ENCODE results near the gene ETHE1. TPM values are rescaled to one million over a fixed set of nuclear protein-coding genes. Genes with fewer than 3 reads are reported as not detected.
A peak's percentile ranks its signal among the peaks of the same experiment; 100 is the strongest.

The ETHE1 gene
- total RNA-seq, 2 experiments from 2014 or later: 90.7 to 91.1 TPM

- H3K4me1 Mint-ChIP-seq: peaks cover 7% of the 10 kb centered on the region
- H3K27me3 Mint-ChIP-seq: no peaks in the 10 kb centered on the region
- no peaks in the 10 kb centered on the region for H3K36me3 Mint-ChIP-seq (ENCODE audit: low read depth)
- ChIA-PET POLR2A (interaction anchor here (1.0 to 1.2 kb wide), 2 partner anchors 16 to 24 kb away, joined by 3 to 4 read pairs; no protein-coding TSS in a partner anchor), CTCF (interaction anchor here (0.7 to 1.4 kb wide), 3 partner anchors 11 to 33 kb away, joined by 3 to 5 read pairs (median 3); no protein-coding TSS in a partner anchor)
- DNase-seq: no peak
- H3K4me3 Mint-ChIP-seq: no peak overlapping the region
- H3K9me3 Mint-ChIP-seq: no peaks in the 10 kb centered on the region
- H3K27ac Mint-ChIP-seq: no peak overlapping the region
These were observed 46.9 kb downstream of the ETHE1 start for GRCh38 chr19:43479961-43480561.

GRCh38 chr19:43479226-43479625, 47.8 kb downstream of the ETHE1 start:
- Mint-ChIP-seq H3K27me3 (no peaks in the 10 kb centered on the region), H3K9me3 (no peaks in the 10 kb centered on the region), H3K36me3 (ENCODE audit: low read depth) (no peaks in the 10 kb centered on the region), H3K27ac (no peak overlapping the region), H3K4me1 (peaks cover 8% of the 10 kb centered on the region), H3K4me3 (no peak overlapping the region)
- POLR2A ChIA-PET: interaction anchor here (1.0 kb wide), 1 partner anchor 15 kb away, joined by 4 read pairs; no protein-coding TSS in a partner anchor
- no peak for DNase-seq
- CTCF ChIA-PET: interaction anchor here (0.7 kb wide), 1 partner anchor 25 kb away, joined by 3 read pairs; no protein-coding TSS in a partner anchor

- H3K27ac Mint-ChIP-seq: no peak overlapping the region
- ChIA-PET CTCF (interaction anchor here (0.8 kb wide), 1 partner anchor 31 kb away, joined by 3 read pairs; no protein-coding TSS in a partner anchor), POLR2A (no interaction called here)
- DNase-seq: no peak
- no peak overlapping the region for H3K4me3 Mint-ChIP-seq
- H3K9me3 Mint-ChIP-seq: no peaks in the 10 kb centered on the region
- H3K36me3 Mint-ChIP-seq (ENCODE audit: low read depth): no peaks in the 10 kb centered on the region
- H3K4me1 Mint-ChIP-seq: peaks cover 10% of the 10 kb centered on the region
- no peaks in the 10 kb centered on the region for H3K27me3 Mint-ChIP-seq
These were observed 48.7 kb downstream of the ETHE1 start for GRCh38 chr19:43478323-43478722.

GRCh38 chr19:43476606-43477005, 50.4 kb downstream of the ETHE1 start:
- no peak overlapping the region for H3K27ac Mint-ChIP-seq
- peaks cover 10% of the 10 kb centered on the region for H3K4me1 Mint-ChIP-seq
- DNase-seq: no peak
- no peaks in the 10 kb centered on the region for H3K9me3 Mint-ChIP-seq
- no peaks in the 10 kb centered on the region for H3K36me3 Mint-ChIP-seq (ENCODE audit: low read depth)
- CTCF ChIA-PET: interaction anchor here (0.7 kb wide), 1 partner anchor 15 kb away, joined by 3 read pairs; no protein-coding TSS in a partner anchor
- no peak overlapping the region for H3K4me3 Mint-ChIP-seq
- H3K27me3 Mint-ChIP-seq: no peaks in the 10 kb centered on the region
- POLR2A ChIA-PET: no interaction called here

GRCh38 chr19:43474986-43475705, 51.9 kb downstream of the ETHE1 start:
- H3K9me3 Mint-ChIP-seq: no peaks in the 10 kb centered on the region
- no peak overlapping the region for H3K27ac Mint-ChIP-seq
- ChIA-PET POLR2A (interaction anchor here (1.5 to 1.6 kb wide), 2 partner anchors 12 to 49 kb away, joined by 3 to 8 read pairs; no protein-coding TSS in a partner anchor), CTCF (interaction anchor here (1.2 to 1.7 kb wide), 2 partner anchors 12 to 28 kb away, joined by 3 to 7 read pairs; no protein-coding TSS in a partner anchor)
- no peaks in the 10 kb centered on the region for H3K36me3 Mint-ChIP-seq (ENCODE audit: low read depth)
- H3K4me1 Mint-ChIP-seq: peaks cover 10% of the 10 kb centered on the region
- H3K27me3 Mint-ChIP-seq: no peaks in the 10 kb centered on the region
- DNase-seq: peak; percentile 91
- H3K4me3 Mint-ChIP-seq: peak overlapping the region; percentile 57

GRCh38 chr19:43474487-43474886, 52.5 kb downstream of the ETHE1 start:
- POLR2A ChIA-PET: interaction anchor here (0.9 to 1.6 kb wide), 3 partner anchors 11 to 50 kb away, joined by 3 to 8 read pairs (median 5); no protein-coding TSS in a partner anchor
- DNase-seq: no peak
- no peaks in the 10 kb centered on the region for H3K9me3 Mint-ChIP-seq
- peaks cover 12% of the 10 kb centered on the region for H3K4me1 Mint-ChIP-seq
- H3K36me3 Mint-ChIP-seq (ENCODE audit: low read depth): no peaks in the 10 kb centered on the region
- CTCF ChIA-PET: interaction anchor here (1.7 kb wide), 1 partner anchor 11 kb away, joined by 7 read pairs; no protein-coding TSS in a partner anchor
- no peak overlapping the region for H3K4me3 Mint-ChIP-seq
- no peaks in the 10 kb centered on the region for H3K27me3 Mint-ChIP-seq
- no peak overlapping the region for H3K27ac Mint-ChIP-seq

GRCh38 chr19:43471091-43471490, 55.9 kb downstream of the ETHE1 start:
- H3K27me3 Mint-ChIP-seq: peaks cover under 1% of the 10 kb centered on the region
- H3K9me3 Mint-ChIP-seq: no peaks in the 10 kb centered on the region
- H3K4me1 Mint-ChIP-seq: peaks cover 36% of the 10 kb centered on the region
- H3K36me3 Mint-ChIP-seq (ENCODE audit: low read depth): no peaks in the 10 kb centered on the region
- H3K27ac Mint-ChIP-seq: no peak overlapping the region
- POLR2A ChIA-PET: no interaction called here
- no peak for DNase-seq
- CTCF ChIA-PET: interaction anchor here (0.6 to 1.2 kb wide), 2 partner anchors 23 to 49 kb away, joined by 4 read pairs; no protein-coding TSS in a partner anchor
- H3K4me3 Mint-ChIP-seq: no peak overlapping the region

GRCh38 chr19:43470288-43470687, 56.7 kb downstream of the ETHE1 start:
- Mint-ChIP-seq H3K27ac (no peak overlapping the region), H3K36me3 (ENCODE audit: low read depth) (no peaks in the 10 kb centered on the region), H3K4me3 (no peak overlapping the region), H3K27me3 (peaks cover 6% of the 10 kb centered on the region), H3K9me3 (no peaks in the 10 kb centered on the region), H3K4me1 (peaks cover 34% of the 10 kb centered on the region)
- no peak for DNase-seq
- ChIA-PET POLR2A (no interaction called here), CTCF (interaction anchor here (0.6 kb wide), 1 partner anchor 22 kb away, joined by 4 read pairs; no protein-coding TSS in a partner anchor)

GRCh38 chr19:43469160-43469480, 57.9 kb downstream of the ETHE1 start:
- POLR2A ChIA-PET: no interaction called here

GRCh38 chr19:43468354-43469159, 58.4 kb downstream of the ETHE1 start:
- no peaks in the 10 kb centered on the region for H3K36me3 Mint-ChIP-seq (ENCODE audit: low read depth)
- H3K27ac Mint-ChIP-seq: no peak overlapping the region
- peaks cover 40% of the 10 kb centered on the region for H3K4me1 Mint-ChIP-seq
- H3K27me3 Mint-ChIP-seq: peaks cover 6% of the 10 kb centered on the region
- DNase-seq: no peak
- H3K9me3 Mint-ChIP-seq: no peaks in the 10 kb centered on the region
- ChIA-PET CTCF (interaction anchor here (0.7 to 1.9 kb wide), 3 partner anchors 12 to 350 kb away, joined by 3 to 5 read pairs (median 3); no protein-coding TSS in a partner anchor), POLR2A (no interaction called here)
- H3K4me3 Mint-ChIP-seq: no peak overlapping the region

More at GRCh38 chr19:43469160-43469480, 57.9 kb downstream of the ETHE1 start:
- H3K4me3 Mint-ChIP-seq: no peak overlapping the region
- H3K9me3 Mint-ChIP-seq: no peaks in the 10 kb centered on the region
- peaks cover 6% of the 10 kb centered on the region for H3K27me3 Mint-ChIP-seq
- H3K27ac Mint-ChIP-seq: no peak overlapping the region
- CTCF ChIA-PET: interaction anchor here (1.1 to 1.9 kb wide), 2 partner anchors 13 to 22 kb away, joined by 3 to 5 read pairs; no protein-coding TSS in a partner anchor
- DNase-seq: no peak
- H3K4me1 Mint-ChIP-seq: peaks cover 37% of the 10 kb centered on the region
- H3K36me3 Mint-ChIP-seq (ENCODE audit: low read depth): no peaks in the 10 kb centered on the region

GRCh38 chr19:43467730-43468129, 59.3 kb downstream of the ETHE1 start:
- peaks cover 40% of the 10 kb centered on the region for H3K4me1 Mint-ChIP-seq
- POLR2A ChIA-PET: no interaction called here
- H3K9me3 Mint-ChIP-seq: no peaks in the 10 kb centered on the region
- no peak overlapping the region for H3K27ac Mint-ChIP-seq
- H3K27me3 Mint-ChIP-seq: peaks cover 6% of the 10 kb centered on the region
- H3K36me3 Mint-ChIP-seq (ENCODE audit: low read depth): no peaks in the 10 kb centered on the region
- no peak overlapping the region for H3K4me3 Mint-ChIP-seq
- DNase-seq: no peak
- CTCF ChIA-PET: interaction anchor here (0.7 to 2.3 kb wide), 3 partner anchors 21 to 351 kb away, joined by 3 to 6 read pairs (median 5); no protein-coding TSS in a partner anchor

GRCh38 chr19:43467276-43467675, 59.7 kb downstream of the ETHE1 start:
- DNase-seq: no peak
- ChIA-PET POLR2A (no interaction called here), CTCF (interaction anchor here (1.9 to 2.3 kb wide), 2 partner anchors 20 to 35 kb away, joined by 5 to 6 read pairs; no protein-coding TSS in a partner anchor)
- H3K4me1 Mint-ChIP-seq: peaks cover 42% of the 10 kb centered on the region
- no peak overlapping the region for H3K4me3 Mint-ChIP-seq
- H3K27ac Mint-ChIP-seq: no peak overlapping the region
- H3K9me3 Mint-ChIP-seq: no peaks in the 10 kb centered on the region
- H3K27me3 Mint-ChIP-seq: peaks cover 6% of the 10 kb centered on the region
- H3K36me3 Mint-ChIP-seq (ENCODE audit: low read depth): no peaks in the 10 kb centered on the region

All from activated CD4-positive, alpha-beta memory T cell treated with anti-CD3 and anti-CD28 coated beads, Interleukin-2, amount 10 ng/mL, durations not matched to agents 7 days and 5 days (primary cell).